ENCODE results near the gene TRABD2B. TPM values are rescaled to one million over a fixed set of nuclear protein-coding genes. Genes with fewer than 3 reads are reported as not detected.

TRABD2B gene
- total and polyA plus RNA-seq, 2 of the 13 experiments (the other 11 are each of a cell fraction or from before 2014, with no cell fraction given) = 0.04 TPM; not detected in 1

DNA sequence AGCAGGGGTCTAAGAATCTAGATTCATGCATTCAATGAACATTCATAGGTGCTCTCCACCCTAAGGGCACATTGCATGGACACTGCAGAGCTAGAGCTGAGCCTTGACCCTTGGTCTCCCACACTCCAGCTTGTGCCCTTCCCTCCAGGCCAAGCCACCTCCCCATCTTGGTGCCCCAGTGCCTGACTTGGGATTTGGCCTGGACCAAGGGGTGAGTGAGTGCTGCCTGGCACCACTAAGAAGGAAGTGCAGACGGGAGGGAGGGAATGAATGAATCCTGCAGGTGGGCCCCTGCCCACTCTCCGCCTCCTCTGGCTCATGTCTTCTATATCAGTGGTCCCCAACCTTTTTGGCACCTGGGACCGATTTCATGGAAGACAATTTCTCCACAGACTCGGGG lies 146.7 kb downstream of the TRABD2B start:
- no peaks in the 10 kb centered on the region for H3K27me3 ChIP-seq (ENCODE audit: control insufficient read depth in 1 of 2, insufficient read depth in 2 of 2, low read length in 2 of 2)
- H2AFZ ChIP-seq (ENCODE audit: low read length) = no peak overlapping the region
- no peak overlapping the region for H3K4me3 ChIP-seq (replicated peaks in 1 of 3; ENCODE audit: insufficient read depth in 1 of 3, low read depth in 2 of 3, low read length in 3 of 3)
- BruUV-seq (replicated peaks) = no TSS peak
- FAIRE-seq (no peak), ATAC-seq (no peak), DNase-seq (ENCODE audit: low spot score) (no peak)
- ChIA-PET POLR2A (interaction anchor here (1.6 kb wide), 1 partner anchor 63 kb away, joined by 3 read pairs; no protein-coding TSS in a partner anchor), CTCF (ENCODE audit: low intra/inter-chr PET ratio, low total read pairs) (no interaction called here)
- H3K9ac ChIP-seq (ENCODE audit: insufficient read depth, low read depth, low read length) = no peak overlapping the region
- H4K20me1 ChIP-seq (ENCODE audit: insufficient read depth, low read length) = no peaks in the 10 kb centered on the region
- no peak overlapping the region for H3K27ac ChIP-seq (ENCODE audit: extremely low read length, insufficient read depth, low read length)
- H3K36me3 ChIP-seq (replicated peaks in 1 of 2; ENCODE audit: control insufficient read depth in 1 of 2, insufficient read depth in 2 of 2, low read length in 2 of 2) = no peaks in the 10 kb centered on the region
- peaks cover 77% of the 10 kb centered on the region for H3K4me1 ChIP-seq (ENCODE audit: insufficient read depth, low read length)
- no peak overlapping the region for H3K4me2 ChIP-seq (ENCODE audit: low read depth, low read length)
- TF ChIP-seq PAWR (CRISPR knock-in tag; IDR thresholded peaks at IDR 0.05; ENCODE audit: borderline replicate concordance) = no peak
- TF ChIP-seq, protein P1, sequence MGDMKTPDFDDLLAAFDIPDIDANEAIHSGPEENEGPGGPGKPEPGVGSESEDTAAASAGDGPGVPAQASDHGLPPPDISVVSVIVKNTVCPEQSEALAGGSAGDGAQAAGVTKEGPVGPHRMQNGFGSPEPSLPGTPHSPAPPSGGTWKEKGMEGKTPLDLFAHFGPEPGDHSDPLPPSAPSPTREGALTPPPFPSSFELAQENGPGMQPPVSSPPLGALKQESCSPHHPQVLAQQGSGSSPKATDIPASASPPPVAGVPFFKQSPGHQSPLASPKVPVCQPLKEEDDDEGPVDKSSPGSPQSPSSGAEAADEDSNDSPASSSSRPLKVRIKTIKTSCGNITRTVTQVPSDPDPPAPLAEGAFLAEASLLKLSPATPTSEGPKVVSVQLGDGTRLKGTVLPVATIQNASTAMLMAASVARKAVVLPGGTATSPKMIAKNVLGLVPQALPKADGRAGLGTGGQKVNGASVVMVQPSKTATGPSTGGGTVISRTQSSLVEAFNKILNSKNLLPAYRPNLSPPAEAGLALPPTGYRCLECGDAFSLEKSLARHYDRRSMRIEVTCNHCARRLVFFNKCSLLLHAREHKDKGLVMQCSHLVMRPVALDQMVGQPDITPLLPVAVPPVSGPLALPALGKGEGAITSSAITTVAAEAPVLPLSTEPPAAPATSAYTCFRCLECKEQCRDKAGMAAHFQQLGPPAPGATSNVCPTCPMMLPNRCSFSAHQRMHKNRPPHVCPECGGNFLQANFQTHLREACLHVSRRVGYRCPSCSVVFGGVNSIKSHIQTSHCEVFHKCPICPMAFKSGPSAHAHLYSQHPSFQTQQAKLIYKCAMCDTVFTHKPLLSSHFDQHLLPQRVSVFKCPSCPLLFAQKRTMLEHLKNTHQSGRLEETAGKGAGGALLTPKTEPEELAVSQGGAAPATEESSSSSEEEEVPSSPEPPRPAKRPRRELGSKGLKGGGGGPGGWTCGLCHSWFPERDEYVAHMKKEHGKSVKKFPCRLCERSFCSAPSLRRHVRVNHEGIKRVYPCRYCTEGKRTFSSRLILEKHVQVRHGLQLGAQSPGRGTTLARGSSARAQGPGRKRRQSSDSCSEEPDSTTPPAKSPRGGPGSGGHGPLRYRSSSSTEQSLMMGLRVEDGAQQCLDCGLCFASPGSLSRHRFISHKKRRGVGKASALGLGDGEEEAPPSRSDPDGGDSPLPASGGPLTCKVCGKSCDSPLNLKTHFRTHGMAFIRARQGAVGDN (CRISPR knock-in tag; IDR thresholded peaks at IDR 0.05) = peak; percentile 47
- intact Hi-C loops (cut with micrococcal nuclease; ENCODE audit: unreplicated experiment) = no loop called here
- no peaks in the 10 kb centered on the region for H3K79me2 ChIP-seq (ENCODE audit: insufficient read depth, low read length)
- H3K9me3 ChIP-seq (ENCODE audit: low read length) = no peaks in the 10 kb centered on the region
- in situ Hi-C loops (cut with HindIII; ENCODE audit: extremely low pct_ligation_motif_present, low pct_unique_long_range_greater_than_20kb) = no loop called here
- WGBS (ENCODE audit: low lambda C conversion rate) = 97% methylated on average over 4 of the region's 4 CpGs

DNA sequence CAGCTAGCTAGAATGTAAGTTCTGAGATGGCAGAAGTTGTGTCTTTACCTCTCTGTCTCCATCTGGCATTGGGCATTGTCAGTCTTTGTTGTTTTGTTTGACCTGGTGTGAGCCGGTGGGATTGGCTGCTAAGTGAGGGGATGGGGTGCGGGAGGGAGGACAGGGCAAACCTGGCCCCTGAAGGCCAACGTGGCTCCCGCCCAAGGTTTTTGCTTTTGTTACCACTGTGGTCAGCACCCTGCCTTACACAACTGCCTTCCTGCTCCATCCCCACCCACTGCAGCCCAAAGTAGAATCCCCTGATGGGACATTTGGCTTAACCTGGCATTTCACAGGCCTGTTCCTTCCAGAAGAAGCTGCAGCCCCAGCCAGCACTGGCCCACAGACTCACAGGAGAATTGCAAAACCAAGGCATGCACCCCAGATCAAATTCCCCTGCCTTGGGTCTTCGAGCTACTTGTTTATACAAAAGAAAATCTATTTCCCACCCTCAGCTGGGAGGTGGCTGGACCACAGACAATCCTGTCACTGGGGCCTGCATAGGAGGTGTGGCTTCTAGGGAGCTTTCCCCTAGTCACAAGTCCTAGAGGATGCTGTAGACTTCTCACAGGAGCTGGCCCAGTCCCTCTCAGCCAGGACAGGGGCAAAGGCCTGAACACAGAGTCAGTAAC lies 147.5 kb downstream of the TRABD2B start:
- Histone ChIP-seq H3K4me2 (ENCODE audit: low read depth, low read length) (no peak overlapping the region), H3K9ac (ENCODE audit: insufficient read depth, low read depth, low read length) (no peak overlapping the region), H3K79me2 (ENCODE audit: insufficient read depth, low read length) (no peaks in the 10 kb centered on the region), H2AFZ (ENCODE audit: low read length) (no peak overlapping the region), H3K27me3 (ENCODE audit: control insufficient read depth in 1 of 2, insufficient read depth in 2 of 2, low read length in 2 of 2) (no peaks in the 10 kb centered on the region), H3K4me1 (ENCODE audit: insufficient read depth, low read length) (peaks cover 73% of the 10 kb centered on the region), H3K27ac (ENCODE audit: extremely low read length, insufficient read depth, low read length) (no peak overlapping the region), H3K36me3 (replicated peaks in 1 of 2; ENCODE audit: control insufficient read depth in 1 of 2, insufficient read depth in 2 of 2, low read length in 2 of 2) (no peaks in the 10 kb centered on the region), H4K20me1 (ENCODE audit: insufficient read depth, low read length) (no peaks in the 10 kb centered on the region), H3K9me3 (ENCODE audit: low read length) (no peaks in the 10 kb centered on the region), H3K4me3 (replicated peaks in 1 of 3; ENCODE audit: insufficient read depth in 1 of 3, low read depth in 2 of 3, low read length in 3 of 3) (no peak overlapping the region)
- TF ChIP-seq ZFP1 (CRISPR knock-in tag; IDR thresholded peaks at IDR 0.05) = no peak
- TF ChIP-seq, protein P1 (CRISPR knock-in tag; IDR thresholded peaks at IDR 0.05) = peak; percentile 2; the same call in 1 of the 2 replicates
- ATAC-seq (no peak), DNase-seq (ENCODE audit: low spot score) (no peak), FAIRE-seq (no peak)
- CTCF ChIA-PET (ENCODE audit: low intra/inter-chr PET ratio, low total read pairs) = no interaction called here
- intact Hi-C loops (cut with micrococcal nuclease; ENCODE audit: unreplicated experiment) (no loop called here), in situ Hi-C loops (cut with HindIII; ENCODE audit: extremely low pct_ligation_motif_present, low pct_unique_long_range_greater_than_20kb) (no loop called here)
- 47% methylated on average over 5 of the region's 5 CpGs for WGBS (ENCODE audit: low lambda C conversion rate)
- POLR2A ChIA-PET = interaction anchor here (1.6 kb wide), 1 partner anchor 63 kb away, joined by 3 read pairs; no protein-coding TSS in a partner anchor
- no TSS peak for BruUV-seq (replicated peaks)
